Spleen (tissue), 7 donors: Measurements from ENCODE around the gene TDRD1.

ENCODE experiments used
- CTCF ChIP-seq, 11 experiments: fragments of 200-600 bp in 7 of 11; fragments of 450-650 bp in 4 of 11; sonication (generic) in 4 of 11; IDR thresholded peaks in 8 of 11; conservative IDR thresholded peaks in 3 of 11; 1 replicate in 7 of 11; 2 replicates in 4 of 11; pipeline versions ENCODE4 v1.4.0 to v1.8.0; 2016 to 2021; ENCODE audit warnings: antibody characterized with exemption in 11 of 11, inconsistent platforms in 4 of 11, mild to moderate bottlenecking in 1 of 11
- POLR2A ChIP-seq, 3 donors: fragments of 450-650 bp; IDR thresholded peaks; one replicate each; pipeline ENCODE4 v1.5.1; 2017; ENCODE audit warnings: antibody characterized with exemption in 3 of 3, mild to moderate bottlenecking in 1 of 3
- POLR2AphosphoS5 ChIP-seq, 3 donors: sonication (generic); formaldehyde crosslinking; IDR thresholded peaks; one replicate each; pipeline ENCODE4 v1.5.1; 2017; ENCODE audit warnings: antibody characterized with exemption in 3 of 3
- donor health status: DM: no; HTN: no; CAD: no; lungs with moderate emphysema.
- donor health status: DM: no; HTN: no; CAD: no.
- donor health status: DM: no; HTN: no; CAD: no.

- TF ChIP-seq CTCF (IDR thresholded peaks at IDR 0.05 in 8 of 11, conservative IDR thresholded peaks at IDR 0.05 in 3 of 11), result no peak
- TF ChIP-seq POLR2A (IDR thresholded peaks at IDR 0.05), result no peak
- no peak for TF ChIP-seq POLR2AphosphoS5 (IDR thresholded peaks at IDR 0.05)
These were observed 10.5 kb downstream of the TDRD1 start for GRCh38 chr10:114189700-114190099.
